Mucosa of gallbladder (tissue), 1 donor: Measurements from ENCODE around the gene EN1. TPM values are rescaled to one million over a fixed set of nuclear protein-coding genes. Genes with fewer than 3 reads are reported as not detected.

ENCODE experiments used
- DNase-seq: peaks from one replicate; pipeline ENCODE4 v3.0.0-alpha.2; 2020; ENCODE audit warnings: low spot score
- total RNA-seq: library from RNA; stranded (reverse); gene quantifications from one replicate; pipeline ENCODE4 v1.2.1, GENCODE V29; 2021
- donor health status: DM: no; HTN: no; CAD: no.

EN1 gene
- total RNA-seq, 1 donor from 2014 or later: not detected

- DNase-seq: no peak
Observed at GRCh38 chr2:118822572-118822971, 24.9 kb downstream of the EN1 start.

- DNase-seq: no peak
Observed at GRCh38 chr2:118822015-118822414, 25.4 kb downstream of the EN1 start.

- no peak for DNase-seq
Observed at GRCh38 chr2:118817469-118817868, 30.0 kb downstream of the EN1 start.

DNA sequence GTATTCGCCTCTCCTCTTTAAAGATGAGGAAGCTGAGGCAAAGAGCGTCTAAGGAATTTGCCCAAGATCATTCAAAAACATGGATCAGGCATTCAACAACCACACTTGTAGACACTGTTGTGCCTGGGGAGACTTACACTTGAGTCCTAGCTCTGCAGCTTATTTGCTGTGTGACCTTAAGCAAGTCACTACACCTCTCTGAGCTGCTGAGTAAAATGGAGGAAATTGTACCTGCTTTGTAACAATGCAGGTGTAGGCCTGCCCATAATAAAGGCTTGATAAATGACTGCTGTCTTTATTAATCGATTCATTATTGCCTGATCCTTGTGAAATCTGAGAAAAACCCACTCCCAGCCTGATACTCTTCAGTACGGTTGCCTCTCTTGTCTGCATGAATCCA is 30.8 kb downstream of the EN1 start:
- no peak for DNase-seq

GRCh38 chr2:118815731-118816130 is 31.7 kb downstream of the EN1 start:
- DNase-seq: no peak

DNA sequence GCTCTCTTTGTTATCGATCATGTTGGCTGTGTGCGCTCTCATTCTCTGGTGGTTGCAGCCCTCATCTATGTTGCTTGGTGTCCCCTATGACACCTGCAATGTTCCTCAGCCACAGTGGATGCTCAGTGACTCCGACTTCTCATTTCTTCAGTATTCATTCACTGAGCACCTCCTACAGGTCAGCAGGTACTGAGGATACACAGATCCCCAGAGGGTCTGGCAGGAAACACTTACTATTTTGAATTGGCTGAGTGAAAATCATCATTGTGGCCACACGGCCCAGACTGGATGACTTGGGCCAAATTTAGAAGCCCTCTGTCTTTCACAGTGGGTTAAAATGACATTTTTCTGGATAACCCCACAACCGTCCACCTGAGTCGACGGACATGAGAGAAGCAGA is 32.1 kb downstream of the EN1 start:
- DNase-seq: no peak

DNA sequence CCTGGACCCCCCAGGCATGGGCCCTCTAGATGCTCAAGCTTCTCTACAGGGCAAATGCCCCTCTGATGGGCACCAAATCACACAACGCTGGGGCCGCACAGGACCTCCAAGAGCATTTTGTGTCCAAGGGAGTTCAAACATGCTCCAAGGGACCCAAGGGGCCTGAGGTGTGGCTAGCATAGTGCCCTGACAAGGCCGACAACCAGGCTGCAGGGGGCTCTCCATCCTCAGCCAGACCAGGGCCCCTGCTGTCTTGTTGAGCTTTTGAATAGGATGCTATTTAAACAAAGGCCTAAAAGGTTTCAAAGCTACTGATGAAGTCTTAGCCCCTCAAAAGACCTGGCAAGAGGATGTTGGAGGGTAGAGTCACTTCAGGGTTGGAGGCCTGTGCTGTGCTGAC is 33.1 kb downstream of the EN1 start:
- DNase-seq: no peak

DNA sequence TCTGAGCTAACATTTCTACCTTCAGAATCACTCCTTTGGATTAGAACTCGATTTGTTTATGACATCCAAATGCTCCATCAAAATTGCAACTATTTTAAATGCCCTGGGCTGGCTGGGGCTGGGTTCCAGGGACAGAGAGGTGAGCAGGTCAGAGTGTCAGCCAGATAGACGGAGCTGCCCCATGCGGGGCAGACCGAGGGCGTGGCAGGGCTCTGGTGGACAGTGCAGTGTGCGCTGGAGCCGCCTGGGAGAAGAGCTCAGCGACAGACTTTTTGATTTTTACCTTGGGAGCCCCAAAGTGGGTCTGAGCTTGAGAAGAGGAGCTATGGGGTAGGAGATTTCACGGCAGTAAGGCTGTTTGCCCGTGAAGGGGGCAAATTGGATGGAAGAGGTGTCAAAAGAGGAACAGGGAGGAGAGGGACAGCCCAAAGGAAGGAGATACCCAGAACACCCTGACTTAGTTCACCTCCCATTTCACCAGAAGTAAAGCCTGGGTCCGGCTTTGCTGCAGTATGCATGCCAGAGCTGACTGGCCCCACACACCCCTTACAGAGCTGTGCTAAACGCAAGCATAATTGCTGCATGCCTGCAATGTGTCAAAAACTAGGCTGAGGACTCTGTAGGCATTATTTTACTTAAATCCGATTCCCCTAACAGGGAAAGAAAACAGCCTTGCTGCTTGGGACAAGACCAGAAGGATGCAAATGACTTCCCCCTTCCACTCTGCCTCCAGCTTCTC is 33.7 kb downstream of the EN1 start:
- DNase-seq: no peak

GRCh38 chr2:118813111-118813510 is 34.3 kb downstream of the EN1 start:
- DNase-seq: no peak

- DNase-seq: no peak
Observed at GRCh38 chr2:118812552-118812951, 34.9 kb downstream of the EN1 start.

- DNase-seq: no peak
Observed at GRCh38 chr2:118811514-118812115, 35.8 kb downstream of the EN1 start.

DNA sequence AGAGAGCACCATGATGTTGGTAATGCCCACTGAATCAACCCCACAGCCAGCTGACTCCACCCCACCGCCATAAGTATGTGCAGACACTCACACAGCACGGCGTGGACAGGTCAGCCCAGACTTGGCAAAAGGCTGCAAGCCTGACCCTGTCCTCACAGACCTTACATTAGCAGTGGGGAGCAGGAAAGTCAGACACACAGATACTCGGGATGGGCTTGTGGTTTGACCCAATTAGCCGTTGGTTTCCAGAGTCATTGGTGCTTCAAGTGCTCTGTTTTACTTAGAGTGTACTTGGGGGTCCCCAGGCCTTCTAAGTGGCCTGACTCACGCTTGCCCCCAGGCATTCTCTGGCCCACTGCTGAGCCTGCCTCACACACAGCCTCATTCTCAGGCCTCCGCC is 36.7 kb downstream of the EN1 start:
- DNase-seq: no peak

- no peak for DNase-seq
Observed at GRCh38 chr2:118808429-118808809, 39.0 kb downstream of the EN1 start.

DNA sequence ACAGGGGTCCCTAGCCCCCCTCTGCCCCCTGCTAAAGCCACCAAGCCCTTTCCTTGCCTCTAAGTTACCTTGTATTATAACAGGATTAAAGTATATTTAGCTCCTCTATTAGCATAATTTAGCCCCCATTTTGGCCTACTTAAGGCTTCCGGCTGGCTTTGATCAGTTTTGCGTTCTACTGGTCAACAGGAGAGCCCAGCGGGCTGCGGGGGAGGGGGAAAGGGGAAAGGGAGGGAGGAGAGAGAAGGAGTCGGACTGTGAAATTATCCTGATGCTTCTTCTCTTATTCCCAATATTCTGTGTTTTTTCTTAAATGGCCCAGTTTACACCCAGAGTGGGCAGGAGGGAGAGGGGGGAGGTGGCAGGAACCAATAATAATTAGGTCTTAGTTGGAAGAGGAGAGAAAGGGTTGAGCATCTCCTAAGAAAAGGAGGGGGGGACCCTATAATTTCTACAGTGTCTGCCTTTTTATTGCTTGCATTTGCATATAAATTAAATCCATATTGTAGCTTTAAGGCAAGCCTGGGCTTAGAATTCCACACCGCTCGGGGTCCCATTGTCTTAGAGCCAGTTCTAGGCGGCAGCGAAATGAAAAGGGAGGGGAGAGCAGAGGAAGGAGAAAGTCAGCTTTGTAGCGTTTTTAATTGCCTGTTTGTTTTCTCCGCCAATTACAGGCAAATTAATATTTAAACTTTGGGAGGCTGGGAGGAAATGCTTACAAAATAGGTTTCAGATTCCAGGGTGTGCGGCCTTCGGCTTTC is 39.6 kb downstream of the EN1 start:
- no peak for DNase-seq

DNA sequence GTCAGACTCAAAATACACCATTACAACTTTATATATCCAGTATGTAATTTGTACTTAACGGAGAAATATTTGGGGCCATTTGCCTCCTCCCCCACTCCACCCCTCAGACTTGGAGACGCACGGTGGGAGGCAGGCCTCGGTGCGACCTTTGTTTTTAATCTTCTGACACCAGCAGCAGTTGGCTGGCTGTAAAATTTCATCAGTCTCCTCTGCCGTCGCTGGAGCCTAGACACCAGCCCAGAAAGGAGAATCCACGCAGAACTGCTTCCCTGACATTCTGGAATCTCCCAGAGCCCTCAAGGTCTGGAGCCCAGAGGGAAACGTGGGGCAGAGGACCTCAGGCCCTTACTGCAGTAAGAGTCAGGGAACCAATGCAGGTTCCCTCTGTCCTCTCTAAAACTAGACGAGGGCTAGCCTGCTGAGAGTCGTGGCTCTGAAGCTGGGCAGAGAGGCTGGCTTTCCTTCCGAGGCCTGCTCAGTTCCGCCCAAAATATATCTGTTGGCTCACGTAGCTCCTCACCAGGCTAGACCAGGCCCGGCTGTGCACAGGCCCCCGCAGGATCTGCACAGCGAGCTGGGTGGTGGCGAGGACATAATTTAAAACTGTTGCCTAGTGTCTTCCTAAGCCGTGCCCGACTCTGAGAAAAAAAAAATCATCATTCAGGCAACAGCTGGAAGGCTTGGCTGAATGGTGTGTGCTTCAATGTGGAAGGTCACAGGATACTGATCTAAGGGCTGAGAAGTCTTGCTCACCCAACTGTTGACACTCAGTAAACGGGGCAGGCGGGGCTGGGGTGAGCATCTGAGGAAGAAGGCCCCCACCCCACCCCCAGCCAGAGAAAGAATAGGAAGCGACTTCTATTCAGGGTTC is 40.4 kb downstream of the EN1 start:
- DNase-seq: no peak

- DNase-seq: no peak
Observed at GRCh38 chr2:118805064-118805690, 42.3 kb downstream of the EN1 start.

GRCh38 chr2:118803012-118803411 is 44.4 kb downstream of the EN1 start:
- DNase-seq: no peak

DNA sequence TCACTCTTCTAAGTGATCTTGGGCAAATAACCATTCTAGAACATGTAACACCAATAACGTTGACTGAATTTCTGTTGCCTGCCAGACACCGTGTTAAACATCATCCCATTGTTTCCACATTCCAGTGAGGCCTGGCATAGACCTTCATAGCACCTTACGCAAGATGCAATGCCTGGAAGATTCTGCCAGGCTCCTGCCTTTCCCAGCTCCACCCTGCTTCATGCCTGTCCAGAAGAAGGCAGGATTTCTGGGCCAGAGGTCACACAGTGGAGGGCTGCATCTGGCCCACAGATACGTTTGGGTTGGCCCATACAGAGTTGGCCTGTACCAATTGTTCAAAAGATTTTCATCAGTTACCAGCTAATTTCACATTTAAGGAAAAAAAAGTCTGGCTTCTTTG is 46.3 kb downstream of the EN1 start:
- no peak for DNase-seq

- DNase-seq: no peak
Observed at GRCh38 chr2:118800736-118801135, 46.7 kb downstream of the EN1 start.

- DNase-seq: no peak
Observed at GRCh38 chr2:118794546-118794945, 52.9 kb downstream of the EN1 start.
